Ammon's horn (tissue), 1 donor: ENCODE results near the gene ZBTB14.

ENCODE experiments used
- DNase-seq: peaks from one replicate; pipeline ENCODE4 v3.0.0-alpha.2; 2016; ENCODE audit warnings: low spot score

The ZBTB14 gene, protein sequence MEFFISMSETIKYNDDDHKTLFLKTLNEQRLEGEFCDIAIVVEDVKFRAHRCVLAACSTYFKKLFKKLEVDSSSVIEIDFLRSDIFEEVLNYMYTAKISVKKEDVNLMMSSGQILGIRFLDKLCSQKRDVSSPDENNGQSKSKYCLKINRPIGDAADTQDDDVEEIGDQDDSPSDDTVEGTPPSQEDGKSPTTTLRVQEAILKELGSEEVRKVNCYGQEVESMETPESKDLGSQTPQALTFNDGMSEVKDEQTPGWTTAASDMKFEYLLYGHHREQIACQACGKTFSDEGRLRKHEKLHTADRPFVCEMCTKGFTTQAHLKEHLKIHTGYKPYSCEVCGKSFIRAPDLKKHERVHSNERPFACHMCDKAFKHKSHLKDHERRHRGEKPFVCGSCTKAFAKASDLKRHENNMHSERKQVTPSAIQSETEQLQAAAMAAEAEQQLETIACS

GRCh38 chr18:5295231-5295920 is at the start of gene ZBTB14:
Gene ZBTB14 (minus strand): TSS chr18:5295726. CDS start chr18:5293246, 2,480 bp downstream.
- DNase-seq, result no peak

DNA sequence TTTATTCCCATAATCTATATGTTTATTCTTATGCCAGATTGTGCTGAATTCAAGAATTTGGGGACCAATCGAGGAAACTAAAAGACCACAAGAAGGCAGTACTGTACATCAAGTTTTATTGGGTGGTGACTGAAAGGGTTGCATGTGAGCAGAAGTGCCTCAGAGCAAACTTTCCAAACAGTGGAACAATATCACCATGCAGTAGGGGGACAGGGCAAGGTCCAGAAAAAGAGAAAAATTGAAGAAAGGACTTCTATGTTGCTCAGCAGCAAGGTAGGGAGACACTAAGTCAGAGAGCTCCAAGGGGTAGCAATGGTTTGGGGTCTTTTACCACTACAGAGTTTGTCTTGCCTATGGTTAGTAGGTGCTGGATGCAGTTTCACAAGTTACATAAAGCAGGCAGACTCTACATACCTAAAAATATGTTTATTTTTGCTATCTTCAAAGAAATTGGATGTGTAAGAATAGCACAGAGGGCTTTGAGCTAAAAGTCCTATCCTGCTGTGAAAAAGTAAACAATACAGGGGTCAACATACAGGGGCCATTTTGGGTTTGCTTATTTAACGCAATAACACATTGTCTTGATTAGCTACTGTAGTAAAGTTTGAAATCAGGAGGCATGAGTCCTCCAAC is 43.8 kb upstream of the ZBTB14 start:
- no peak for DNase-seq

DNA sequence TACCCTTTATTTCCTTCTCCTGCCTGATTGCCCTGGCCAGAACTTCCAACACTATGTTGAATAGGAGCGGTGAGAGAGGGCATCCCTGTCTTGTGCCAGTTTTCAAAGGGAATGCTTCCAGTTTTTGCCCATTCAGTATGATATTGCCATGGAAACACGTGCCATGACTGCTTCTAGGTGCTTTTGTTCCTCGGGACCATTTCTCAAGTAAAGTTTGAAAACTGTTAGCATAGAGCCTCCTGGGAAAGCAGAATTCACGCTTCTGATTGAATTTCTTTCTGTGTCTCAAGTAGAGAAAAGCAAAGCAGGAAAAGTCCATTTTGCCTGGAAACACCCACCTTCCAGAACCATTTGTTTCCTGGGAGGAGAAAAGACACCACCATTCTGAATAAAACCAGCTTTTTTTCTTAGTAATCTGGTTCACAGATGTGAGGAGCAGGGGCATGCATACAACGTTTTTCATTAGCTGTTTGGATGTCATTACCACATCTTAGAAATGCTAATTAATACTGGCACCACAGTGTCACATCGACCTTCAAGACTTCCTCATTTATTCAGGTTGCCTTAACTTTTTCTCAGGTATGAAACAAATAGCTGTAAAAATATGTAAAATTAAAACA is 39.0 kb upstream of the ZBTB14 start:
- no peak for DNase-seq

- no peak for DNase-seq
These were observed 22.7 kb upstream of the ZBTB14 start for GRCh38 chr18:5318061-5318700.

DNA sequence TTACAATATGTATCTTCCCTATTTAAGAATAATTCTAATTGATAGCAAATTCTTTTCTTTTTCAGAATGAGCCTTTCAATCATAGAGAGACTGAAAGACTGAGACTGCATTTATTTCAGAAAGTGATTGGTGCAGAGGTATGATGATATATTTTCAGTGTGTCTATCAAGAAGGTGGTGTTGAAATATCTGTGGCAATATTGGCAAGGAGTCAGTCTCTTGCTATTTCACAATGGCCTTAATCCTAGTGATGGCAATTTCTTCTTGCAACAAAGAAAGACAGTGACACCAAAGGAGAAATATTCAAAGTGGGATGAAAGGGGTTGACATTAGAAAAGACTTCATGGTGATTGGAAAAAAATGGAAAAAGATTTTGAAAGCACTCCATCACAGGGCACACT is 21.7 kb upstream of the ZBTB14 start:
- DNase-seq, result no peak

DNA sequence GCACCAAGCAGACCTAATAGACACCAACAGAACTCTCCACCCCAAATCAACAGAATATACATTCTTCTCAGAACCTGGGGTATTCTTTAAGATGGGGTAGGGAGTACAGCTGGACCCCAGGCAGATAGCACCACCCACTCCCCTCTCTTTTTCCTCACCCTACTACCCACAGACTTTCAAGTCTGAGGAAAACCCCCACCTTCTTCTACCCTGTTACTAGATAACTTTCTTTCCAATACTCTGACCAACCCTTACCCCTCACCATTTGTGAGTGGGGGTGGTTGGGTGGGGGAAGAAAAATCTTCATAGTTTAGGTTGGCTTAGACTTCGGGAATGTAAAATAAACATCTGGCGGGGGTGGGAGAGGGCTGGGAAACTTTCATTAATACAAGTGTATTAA is 20.3 kb upstream of the ZBTB14 start:
- no peak for DNase-seq

DNA sequence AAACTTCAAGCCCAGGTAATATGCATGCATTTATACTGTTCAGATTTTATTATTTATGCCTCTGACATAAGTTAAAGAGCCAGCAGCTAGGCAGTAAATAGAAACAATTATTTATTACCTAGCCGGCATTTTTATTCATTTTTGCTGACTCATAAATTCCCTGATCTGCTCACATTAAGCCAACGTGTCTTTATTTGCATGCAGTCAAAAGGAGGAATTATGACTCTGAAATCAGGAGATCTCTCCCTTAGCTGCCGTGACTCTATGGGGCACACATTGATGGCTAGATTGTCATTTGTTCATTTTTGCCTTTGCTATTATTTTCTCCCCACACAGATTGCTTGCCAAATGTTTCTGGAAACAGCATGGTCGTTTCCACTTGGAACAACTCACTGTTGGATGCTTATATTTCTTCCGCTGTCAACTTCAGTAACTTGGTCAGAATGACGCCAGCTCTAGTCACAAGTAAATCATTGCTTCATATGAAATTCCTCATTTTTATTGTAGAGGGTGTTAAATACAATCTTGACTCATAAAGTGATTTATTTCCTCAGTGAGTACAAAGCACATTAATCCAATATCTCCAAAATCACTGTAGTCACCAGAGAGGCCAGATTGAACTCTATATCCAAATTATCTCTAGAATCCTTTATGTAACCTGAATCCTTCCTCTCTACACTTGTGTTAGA is 15.9 kb upstream of the ZBTB14 start:
- DNase-seq, result no peak

GRCh38 chr18:5309888-5310470 is 14.5 kb upstream of the ZBTB14 start:
- no peak for DNase-seq

DNA sequence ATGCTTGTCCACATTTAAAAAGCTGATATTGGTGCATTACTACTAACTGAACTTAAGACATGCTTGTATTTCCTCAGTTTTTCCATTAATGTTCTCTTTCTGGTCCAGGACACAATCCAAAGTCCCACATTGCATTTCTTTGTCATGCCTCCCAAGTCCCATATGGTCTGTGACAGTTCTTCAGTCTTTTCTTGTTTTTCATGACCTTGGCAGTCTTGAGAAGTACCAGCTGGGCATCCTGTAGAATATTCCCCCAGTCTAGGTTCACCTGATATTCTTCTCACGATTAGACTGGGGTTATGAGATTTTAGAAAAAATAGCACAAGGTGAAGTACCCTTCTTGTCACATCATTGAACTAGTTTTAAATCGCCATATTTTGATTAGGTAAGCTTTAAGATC is 10.3 kb upstream of the ZBTB14 start:
- DNase-seq, result no peak

DNA sequence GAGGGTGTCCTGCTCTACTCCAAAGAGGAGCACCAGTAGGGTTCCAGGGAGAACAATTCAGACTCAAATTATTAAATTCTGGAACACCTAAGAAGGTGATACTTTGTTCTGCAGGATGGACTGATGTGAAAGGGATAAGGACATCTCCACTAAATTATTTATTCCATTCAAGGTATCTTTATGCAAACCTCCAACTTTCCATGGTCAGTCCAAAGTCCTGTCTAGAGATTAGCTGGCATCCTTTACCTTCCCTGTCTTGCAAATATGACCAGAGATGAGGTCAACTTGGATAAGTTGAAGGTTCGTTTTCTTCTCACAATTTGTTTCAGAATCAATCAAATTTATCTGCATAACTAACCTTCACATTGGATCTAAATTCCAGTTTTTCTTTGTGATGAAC is 8.7 kb upstream of the ZBTB14 start:
- DNase-seq, result no peak

GRCh38 chr18:5303636-5304035 is 8.1 kb upstream of the ZBTB14 start:
- DNase-seq, result no peak

DNA sequence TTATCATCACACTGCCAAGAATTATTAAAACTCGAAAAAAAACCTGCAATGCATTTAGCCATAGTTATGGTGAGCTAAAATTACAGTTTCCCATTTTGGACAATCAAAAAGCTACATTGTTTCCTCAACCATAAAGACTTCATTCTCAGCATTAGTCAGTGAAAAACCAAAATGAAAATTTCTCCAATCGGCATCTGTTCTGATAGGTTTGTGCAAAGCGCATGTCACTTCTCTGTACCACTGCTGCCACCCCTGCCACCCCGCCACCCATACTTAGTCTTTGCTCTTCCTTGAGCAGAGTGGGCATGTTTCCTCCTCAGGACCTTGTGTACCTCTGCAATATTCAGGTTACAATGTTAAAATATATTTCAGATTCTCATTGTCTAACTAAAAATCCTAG is 7.1 kb upstream of the ZBTB14 start:
- no peak for DNase-seq

- no peak for DNase-seq
These were observed 5.0 kb upstream of the ZBTB14 start for GRCh38 chr18:5300476-5301010.

- peak; percentile 31 for DNase-seq
These were observed 2.8 kb upstream of the ZBTB14 start for GRCh38 chr18:5298156-5298852.

DNA sequence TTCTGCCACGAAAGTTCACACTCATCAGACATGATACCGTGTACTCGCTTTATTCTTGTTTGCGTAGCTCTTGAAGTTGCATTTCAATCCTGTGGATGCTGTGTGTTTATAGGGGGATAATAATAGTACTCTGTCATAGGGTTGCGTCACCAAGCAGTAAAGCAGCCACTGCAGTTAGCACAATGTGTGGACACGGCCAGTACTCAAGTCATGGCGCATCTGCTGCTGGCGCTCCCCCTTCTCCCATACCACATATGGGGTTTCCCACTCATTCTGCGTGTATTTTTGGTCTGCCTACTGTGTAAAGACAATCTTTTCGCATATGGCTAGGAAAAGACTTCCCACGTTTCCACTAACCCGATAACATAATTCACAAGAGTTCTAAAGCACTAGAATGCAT is 2.1 kb upstream of the ZBTB14 start:
- DNase-seq, result peak; percentile 48

- peak; percentile 89 for DNase-seq
These were observed 1.3 kb upstream of the ZBTB14 start for GRCh38 chr18:5296706-5297320.

GRCh38 chr18:5295981-5296705 is 617 bp upstream of the ZBTB14 start:
- DNase-seq, result peak; percentile 92

- peak; percentile 65 for DNase-seq
These were observed 882 bp downstream of the ZBTB14 start for GRCh38 chr18:5294457-5295230.
